PC-9 (cell line): Measurements from ENCODE around the gene RBMS3. TPM values are rescaled to one million over a fixed set of nuclear protein-coding genes. Genes with fewer than 3 reads are reported as not detected.
"Not testable (repeated sequence)": the region's sequence is repeated elsewhere in the genome, so short reads cannot be mapped to it uniquely, and the experiment has no call there.

ENCODE experiments used
- BruUV-seq: library from RNA; stranded (reverse); fragments of 400-500 nt; replicated peaks from 2 replicates; lab custom pipeline; 2021; lab: Mats Ljungman, UMichigan
- CTCF ChIA-PET: fragments of 300-600 bp; sonication (Branson Sonifier 250); formaldehyde crosslinking; loops from one replicate; lab custom pipeline; 2022; ENCODE audit warnings: antibody characterized with exemption; lab: Charles Lee
- POLR2A ChIA-PET: fragments of 300-600 bp; sonication (Branson Sonifier 250); formaldehyde crosslinking; loops from one replicate; lab custom pipeline; 2022; ENCODE audit warnings: antibody characterized with exemption; ENCODE audit not compliant: unreplicated experiment; lab: Charles Lee
- DNase-seq, 2 experiments: peaks; one replicate each; pipeline versions ENCODE4 v3.0.0 to v3.0.0-alpha.2; 2015 to 2022; ENCODE audit warnings: mixed read lengths in 1 of 2
- H2AFZ ChIP-seq: fragments of 200-600 bp; sonication (generic); 2 replicates; pipeline ENCODE4 v1.8.1; 2017; ENCODE audit warnings: antibody characterized with exemption
- H3F3A ChIP-seq: fragments of 200-600 bp; sonication (generic); 2 replicates; pipeline ENCODE4 v1.8.1; 2017; ENCODE audit warnings: antibody characterized with exemption, mild to moderate bottlenecking, low read depth; ENCODE audit not compliant: insufficient read depth
- H3K27ac ChIP-seq: fragments of 200-600 bp; sonication (generic); 2 replicates; pipeline ENCODE4 v1.6.1; 2016; ENCODE audit warnings: mixed run types
- H3K27me3 ChIP-seq: fragments of 200-600 bp; sonication (generic); 2 replicates; pipeline ENCODE4 v1.6.1; 2016; ENCODE audit warnings: low read depth, mixed run types; ENCODE audit not compliant: insufficient read depth
- H3K36me3 ChIP-seq: fragments of 200-600 bp; sonication (generic); 2 replicates; pipeline ENCODE4 v1.6.1; 2016; ENCODE audit warnings: low read depth, mixed run types
- H3K4me1 ChIP-seq: fragments of 200-600 bp; sonication (generic); replicated peaks from 2 replicates; pipeline ENCODE4 v1.6.1; 2016; ENCODE audit warnings: mixed run types; ENCODE audit not compliant: insufficient read depth
- H3K4me2 ChIP-seq: fragments of 200-600 bp; sonication (generic); 2 replicates; pipeline ENCODE4 v1.6.1; 2017; ENCODE audit warnings: mixed run types
- H3K4me3 ChIP-seq: fragments of 200-600 bp; sonication (generic); 2 replicates; pipeline ENCODE4 v1.6.1; 2016; ENCODE audit warnings: mixed run types
- H3K79me2 ChIP-seq: fragments of 200-600 bp; sonication (generic); 2 replicates; pipeline ENCODE4 v1.6.1; 2017; ENCODE audit warnings: low read depth, mixed run types
- H3K9me2 ChIP-seq: fragments of 200-600 bp; sonication (generic); 2 replicates; pipeline ENCODE4 v1.8.1; 2017; ENCODE audit warnings: mild to moderate bottlenecking; ENCODE audit not compliant: insufficient read depth
- H3K9me3 ChIP-seq: fragments of 200-600 bp; sonication (generic); 2 replicates; pipeline ENCODE4 v1.8.1; 2016; ENCODE audit warnings: low read depth; ENCODE audit not compliant: insufficient read depth
- H4K20me1 ChIP-seq: fragments of 200-600 bp; sonication (generic); 2 replicates; pipeline ENCODE4 v1.8.1; 2017; ENCODE audit not compliant: insufficient read depth
- EZH2 ChIP-seq: fragments of 200-600 bp; sonication (generic); IDR thresholded peaks from 2 replicates; pipeline ENCODE4 v1.8.0; 2017; ENCODE audit warnings: antibody characterized with exemption, low read depth
- intact Hi-C: fragments of 100-400 bp; cut with micrococcal nuclease; formaldehyde crosslinking; loops from one replicate; pipeline ENCODE4 v1.10.0; 2022; ENCODE audit not compliant: unreplicated experiment
- total RNA-seq: library from RNA; stranded (reverse); gene quantifications from 2 replicates; pipeline ENCODE4 v1.2.3, GENCODE V29; 2021
- TF ChIP-seq, protein P1 (sequence below): fragments of 200-600 bp; sonication (generic); conservative IDR thresholded peaks from 2 replicates; pipeline ENCODE4 v1.6.1; 2017; ENCODE audit warnings: mixed run types, antibody characterized with exemption, mild to moderate bottlenecking, moderate library complexity

The RBMS3 gene
- total RNA-seq, 1 experiment from 2014 or later = 3.5 TPM

DNA sequence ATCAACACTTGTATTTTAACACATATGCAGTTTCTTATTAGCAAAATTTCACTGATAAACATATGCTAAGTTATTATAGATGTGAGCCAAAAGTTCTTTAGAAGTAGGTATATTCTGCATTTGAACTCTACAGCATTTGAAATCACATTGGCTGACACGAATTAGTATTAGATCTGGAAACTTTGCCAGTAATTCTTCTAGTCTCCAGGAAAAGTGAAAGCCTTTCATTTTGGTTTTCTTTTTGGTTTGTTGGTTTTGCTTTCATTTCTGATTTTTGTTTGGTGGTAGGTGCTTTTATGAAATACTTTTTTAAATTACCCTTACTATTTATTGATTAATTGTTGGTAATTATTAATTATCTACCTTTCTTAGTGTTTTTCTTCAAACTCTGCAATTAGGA, 72.9 kb downstream of the RBMS3 start:
- POLR2A ChIA-PET = no interaction called here
- no TSS peak for BruUV-seq
- CTCF ChIA-PET = no interaction called here
- intact Hi-C loops = no loop called here
- Histone ChIP-seq H3K27me3 (no peaks in the 10 kb centered on the region), H3K9me2 (no peaks in the 10 kb centered on the region), H3K4me1 (no peaks in the 10 kb centered on the region), H3K27ac (no peak overlapping the region), H3K79me2 (no peaks in the 10 kb centered on the region), H2AFZ (no peak overlapping the region), H3F3A (no peaks in the 10 kb centered on the region), H3K4me2 (no peak overlapping the region), H4K20me1 (no peaks in the 10 kb centered on the region), H3K9me3 (no peaks in the 10 kb centered on the region), H3K4me3 (no peak overlapping the region), H3K36me3 (no peaks in the 10 kb centered on the region)
- TF ChIP-seq, protein P1, sequence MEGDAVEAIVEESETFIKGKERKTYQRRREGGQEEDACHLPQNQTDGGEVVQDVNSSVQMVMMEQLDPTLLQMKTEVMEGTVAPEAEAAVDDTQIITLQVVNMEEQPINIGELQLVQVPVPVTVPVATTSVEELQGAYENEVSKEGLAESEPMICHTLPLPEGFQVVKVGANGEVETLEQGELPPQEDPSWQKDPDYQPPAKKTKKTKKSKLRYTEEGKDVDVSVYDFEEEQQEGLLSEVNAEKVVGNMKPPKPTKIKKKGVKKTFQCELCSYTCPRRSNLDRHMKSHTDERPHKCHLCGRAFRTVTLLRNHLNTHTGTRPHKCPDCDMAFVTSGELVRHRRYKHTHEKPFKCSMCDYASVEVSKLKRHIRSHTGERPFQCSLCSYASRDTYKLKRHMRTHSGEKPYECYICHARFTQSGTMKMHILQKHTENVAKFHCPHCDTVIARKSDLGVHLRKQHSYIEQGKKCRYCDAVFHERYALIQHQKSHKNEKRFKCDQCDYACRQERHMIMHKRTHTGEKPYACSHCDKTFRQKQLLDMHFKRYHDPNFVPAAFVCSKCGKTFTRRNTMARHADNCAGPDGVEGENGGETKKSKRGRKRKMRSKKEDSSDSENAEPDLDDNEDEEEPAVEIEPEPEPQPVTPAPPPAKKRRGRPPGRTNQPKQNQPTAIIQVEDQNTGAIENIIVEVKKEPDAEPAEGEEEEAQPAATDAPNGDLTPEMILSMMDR = no peak
- no peak for TF ChIP-seq EZH2
- DNase-seq = no peak

DNA sequence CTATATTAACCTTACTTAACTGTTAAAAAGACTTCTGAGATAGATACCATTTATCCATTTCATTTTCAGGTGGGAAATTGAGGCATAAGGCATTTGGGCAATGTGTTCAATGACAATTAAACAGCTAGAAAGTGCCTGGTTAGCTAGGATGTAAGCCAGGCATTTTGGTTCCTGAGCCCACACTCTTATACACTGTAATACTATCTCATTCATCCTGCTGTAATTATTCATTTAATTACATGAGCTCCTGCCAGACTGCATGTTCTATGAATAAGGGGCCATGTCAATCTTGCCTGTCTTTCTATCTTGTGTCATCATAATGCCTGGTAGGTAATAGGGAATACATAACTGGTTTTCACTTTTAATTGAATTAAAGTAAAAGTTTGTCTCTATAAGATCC, 74.0 kb downstream of the RBMS3 start:
- H3K36me3 ChIP-seq = no peaks in the 10 kb centered on the region
- H3K4me1 ChIP-seq = no peaks in the 10 kb centered on the region
- no peak for DNase-seq
- H2AFZ ChIP-seq = no peak overlapping the region
- no peak overlapping the region for H3K4me2 ChIP-seq
- intact Hi-C loops = no loop called here
- no peaks in the 10 kb centered on the region for H3K9me3 ChIP-seq
- H3K27ac ChIP-seq = no peak overlapping the region
- CTCF ChIA-PET = no interaction called here
- no TSS peak for BruUV-seq
- TF ChIP-seq EZH2 = no peak
- TF ChIP-seq, protein P1 = no peak
- no peaks in the 10 kb centered on the region for H3F3A ChIP-seq
- POLR2A ChIA-PET = no interaction called here
- H3K4me3 ChIP-seq = no peak overlapping the region
- H3K79me2 ChIP-seq = no peaks in the 10 kb centered on the region
- H3K27me3 ChIP-seq = no peaks in the 10 kb centered on the region
- no peaks in the 10 kb centered on the region for H4K20me1 ChIP-seq
- no peaks in the 10 kb centered on the region for H3K9me2 ChIP-seq

- intact Hi-C loops = no loop called here
- H3K4me2 ChIP-seq = no peak overlapping the region
- no peaks in the 10 kb centered on the region for H3K9me3 ChIP-seq
- DNase-seq = no peak
- CTCF ChIA-PET = no interaction called here
- no peaks in the 10 kb centered on the region for H3K4me1 ChIP-seq
- no peaks in the 10 kb centered on the region for H3F3A ChIP-seq
- no peaks in the 10 kb centered on the region for H3K36me3 ChIP-seq
- H3K27me3 ChIP-seq = no peaks in the 10 kb centered on the region
- H3K79me2 ChIP-seq = no peaks in the 10 kb centered on the region
- POLR2A ChIA-PET = no interaction called here
- no peak for TF ChIP-seq EZH2
- TF ChIP-seq, protein P1 = no peak
- H3K4me3 ChIP-seq = no peak overlapping the region
- H2AFZ ChIP-seq = no peak overlapping the region
- no TSS peak for BruUV-seq
- H4K20me1 ChIP-seq = no peaks in the 10 kb centered on the region
- no peak overlapping the region for H3K27ac ChIP-seq
- no peaks in the 10 kb centered on the region for H3K9me2 ChIP-seq
These were observed 75.2 kb downstream of the RBMS3 start for GRCh38 chr3:29356062-29356461.

DNA sequence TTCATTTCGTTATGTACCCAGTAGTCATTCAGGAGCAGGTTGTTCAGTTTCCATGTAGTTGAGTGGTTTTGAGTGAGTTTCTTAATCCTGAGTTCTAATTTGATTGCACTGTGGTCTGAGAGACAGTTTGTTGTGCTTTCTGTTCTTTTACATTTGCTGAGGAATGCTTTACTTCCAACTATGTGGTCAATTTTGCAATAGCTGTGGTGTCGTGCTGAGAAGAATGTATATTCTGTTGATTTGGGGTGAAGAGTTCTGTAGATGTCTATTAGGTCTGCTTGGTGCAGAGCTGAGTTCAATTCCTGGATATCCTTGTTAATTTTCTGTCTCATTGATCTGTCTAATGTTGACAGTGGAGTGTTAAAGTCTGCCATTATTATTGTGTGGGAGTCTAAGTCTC, 79.4 kb downstream of the RBMS3 start:
- H3K79me2 ChIP-seq, H3K4me3 ChIP-seq, H3K36me3 ChIP-seq, H3K27ac ChIP-seq, intact Hi-C loops, BruUV-seq, H4K20me1 ChIP-seq, H3K9me2 ChIP-seq, H3K4me2 ChIP-seq, H3K9me3 ChIP-seq, CTCF ChIA-PET, DNase-seq, H3K27me3 ChIP-seq, H3K4me1 ChIP-seq, H3F3A ChIP-seq, H2AFZ ChIP-seq, POLR2A ChIA-PET: not testable (repeated sequence)
